ENCODE results near the gene TMED8.
"Not testable (repeated sequence)": the region's sequence is repeated elsewhere in the genome, so short reads cannot be mapped to it uniquely, and the experiment has no call there.

The TMED8 gene

GRCh38 chr14:77320238-77320935, 56.5 kb downstream of the TMED8 start, which contains the start of gene POMT2:
Gene POMT2, minus strand, starts transcription at chr14:77320883. Its CDS starts 202 bp downstream, at chr14:77320681.
- DNase-seq: peak; percentile 93

DNA sequence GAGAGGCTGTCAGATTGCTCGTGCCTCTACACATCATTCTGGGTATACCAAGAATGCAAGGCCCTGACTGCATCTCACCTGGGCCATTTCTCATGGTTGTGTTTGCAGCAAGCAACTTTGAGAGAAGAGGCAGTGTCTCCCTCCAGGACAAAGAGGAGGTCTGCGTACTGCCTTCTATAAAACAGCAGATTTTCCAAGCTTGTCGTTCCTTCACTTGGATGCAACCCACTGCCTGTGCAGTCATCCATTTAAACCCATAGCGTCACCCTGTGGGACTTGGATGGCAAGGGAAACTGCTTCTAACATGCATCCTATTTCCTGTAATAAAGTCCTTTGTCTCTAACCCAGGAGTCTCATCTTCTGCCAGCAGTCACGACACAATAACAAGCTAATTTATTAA, 57.5 kb downstream of the TMED8 start:
- DNase-seq: no peak

- DNase-seq: not testable (repeated sequence)
Observed at GRCh38 chr14:77318756-77319155, 58.1 kb downstream of the TMED8 start.

- no peak for DNase-seq
Observed at GRCh38 chr14:77318006-77318553, 58.8 kb downstream of the TMED8 start.

- DNase-seq: no peak
Observed at GRCh38 chr14:77316872-77317301, 60.0 kb downstream of the TMED8 start.

DNA sequence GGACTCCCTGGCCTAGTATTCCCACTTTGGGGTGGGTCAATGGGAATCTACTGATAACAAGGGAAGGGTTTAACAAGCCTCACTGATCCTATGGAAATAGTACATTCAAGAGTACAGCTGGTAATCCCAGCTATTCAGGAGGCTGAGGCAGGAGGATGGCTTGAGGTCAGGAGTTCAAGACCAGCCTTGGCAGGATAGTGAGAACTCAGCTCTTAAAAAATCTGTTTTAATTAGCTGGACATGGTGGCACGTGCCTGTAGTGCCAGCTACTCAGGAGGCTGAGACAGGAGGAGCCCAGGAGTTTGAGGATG, 60.7 kb downstream of the TMED8 start:
- DNase-seq: no peak

GRCh38 chr14:77314539-77315457, 62.1 kb downstream of the TMED8 start:
- no peak for DNase-seq

DNA sequence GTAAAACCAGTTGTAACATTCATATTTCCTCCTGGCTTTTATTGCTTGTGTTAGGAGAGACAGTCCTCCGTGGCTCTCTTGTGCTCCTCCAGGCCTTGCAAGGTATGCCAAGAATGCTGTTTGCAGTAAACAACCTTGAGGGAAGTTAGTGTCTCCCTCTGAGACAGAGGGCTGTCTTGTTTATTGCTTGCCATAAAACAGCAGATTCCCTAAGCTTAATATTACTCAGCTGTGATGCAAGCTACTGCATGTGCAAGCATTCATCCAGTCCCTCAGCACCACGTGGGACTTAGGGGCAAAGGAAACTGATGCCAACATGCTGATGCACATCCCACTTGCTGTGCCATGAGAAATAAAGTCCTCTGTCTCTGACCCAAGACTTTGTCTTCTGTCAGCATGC, 62.9 kb downstream of the TMED8 start:
- DNase-seq: no peak

DNA sequence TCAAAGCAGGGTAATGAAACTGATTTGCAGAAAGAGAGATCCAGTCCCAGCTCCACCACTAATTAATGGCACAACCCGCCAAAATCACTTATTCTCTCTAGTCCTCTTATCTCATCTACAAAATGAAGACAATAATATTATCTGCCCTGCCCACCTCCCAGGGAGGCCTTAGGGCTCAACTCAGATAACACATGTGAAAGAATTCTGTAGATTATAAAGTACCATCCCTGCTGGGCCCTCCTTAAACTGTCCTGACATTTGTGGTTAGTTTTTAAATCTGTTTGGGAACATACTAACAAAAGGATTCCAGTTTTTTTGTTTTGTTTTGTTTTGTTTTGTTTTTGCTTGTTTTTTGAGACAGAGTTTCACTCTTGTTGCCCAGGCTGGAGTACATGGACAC, 63.5 kb downstream of the TMED8 start:
- no peak for DNase-seq

DNA sequence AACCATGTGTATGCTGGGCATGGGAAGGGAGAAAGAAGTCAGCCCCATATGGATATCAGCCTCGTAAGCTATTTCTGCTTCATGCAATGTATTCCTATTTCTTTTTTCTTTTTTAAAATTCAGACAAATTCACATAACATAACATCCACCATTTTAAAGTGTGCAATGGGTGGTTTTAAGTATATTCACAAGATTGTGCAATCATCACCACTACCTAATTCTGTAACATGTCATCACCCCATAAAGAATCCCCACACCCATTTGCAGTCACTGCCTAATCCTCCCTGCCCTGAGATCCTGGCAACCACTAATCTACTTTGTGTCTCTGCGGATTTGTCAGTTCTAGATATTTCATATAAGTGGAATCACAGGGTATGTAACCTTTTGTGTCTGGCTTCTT, 65.7 kb downstream of the TMED8 start:
- no peak for DNase-seq

DNA sequence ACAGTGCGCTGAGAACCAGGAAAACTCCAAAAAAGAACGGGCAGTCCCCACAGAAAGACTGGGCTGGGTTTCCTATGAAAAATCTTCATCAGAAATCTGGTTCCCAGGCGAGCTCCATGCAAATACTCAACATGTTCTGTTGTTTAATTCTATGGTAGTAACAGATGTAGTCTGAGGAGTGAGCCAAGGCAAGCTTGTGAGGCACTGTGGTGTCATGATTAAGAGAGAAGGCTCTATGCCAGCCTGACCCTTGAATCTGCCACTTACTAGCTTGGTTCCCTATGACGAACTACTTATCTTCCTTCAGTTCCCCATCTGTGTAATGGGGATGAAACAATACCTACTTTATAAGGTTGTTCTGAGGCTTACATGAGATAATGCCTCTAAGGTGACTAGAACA, 66.9 kb downstream of the TMED8 start:
- DNase-seq: no peak

- DNase-seq: no peak
Observed at GRCh38 chr14:77309131-77309530, 67.8 kb downstream of the TMED8 start.

GRCh38 chr14:77306851-77307496, 69.9 kb downstream of the TMED8 start:
- no peak for DNase-seq

DNA sequence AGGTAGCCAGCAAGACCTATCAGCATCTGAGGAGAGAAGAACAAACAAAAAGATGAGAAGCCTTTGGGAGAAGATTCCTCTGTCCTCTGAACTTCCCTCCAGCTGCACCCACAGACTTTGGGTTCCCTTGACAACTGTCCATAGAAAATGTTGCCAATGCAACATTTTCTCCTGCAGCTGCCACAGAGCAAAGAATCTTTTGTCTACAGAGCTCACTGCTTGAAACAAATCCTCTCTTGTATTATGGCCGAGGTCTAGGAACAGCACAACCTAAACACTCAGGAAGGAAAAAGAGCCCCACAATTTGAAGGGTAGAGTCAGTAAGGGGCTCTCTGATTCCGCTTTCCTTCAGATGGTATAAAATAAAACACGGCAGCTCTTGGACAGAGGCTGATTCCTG, 70.5 kb downstream of the TMED8 start:
- DNase-seq: no peak

DNA sequence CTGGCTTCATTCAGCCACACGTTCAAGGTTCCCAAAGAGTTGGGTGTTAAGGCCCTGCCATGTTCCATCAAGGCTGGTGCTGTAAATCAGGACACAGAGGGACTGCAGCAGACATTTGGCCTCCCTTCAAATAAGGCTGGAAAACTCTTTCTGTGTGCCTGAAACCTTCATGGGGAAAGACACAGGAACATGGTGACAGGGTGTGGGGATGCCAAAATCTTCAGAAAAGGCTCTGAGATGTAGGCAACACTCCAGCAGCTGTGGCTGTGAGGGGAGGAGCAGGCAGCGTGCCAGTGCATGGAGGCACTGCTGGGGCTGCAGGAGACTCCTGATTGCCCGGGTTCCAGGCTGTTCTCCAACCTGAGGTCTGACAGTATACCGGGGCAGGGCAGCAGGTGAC, 71.2 kb downstream of the TMED8 start:
- no peak for DNase-seq

DNA sequence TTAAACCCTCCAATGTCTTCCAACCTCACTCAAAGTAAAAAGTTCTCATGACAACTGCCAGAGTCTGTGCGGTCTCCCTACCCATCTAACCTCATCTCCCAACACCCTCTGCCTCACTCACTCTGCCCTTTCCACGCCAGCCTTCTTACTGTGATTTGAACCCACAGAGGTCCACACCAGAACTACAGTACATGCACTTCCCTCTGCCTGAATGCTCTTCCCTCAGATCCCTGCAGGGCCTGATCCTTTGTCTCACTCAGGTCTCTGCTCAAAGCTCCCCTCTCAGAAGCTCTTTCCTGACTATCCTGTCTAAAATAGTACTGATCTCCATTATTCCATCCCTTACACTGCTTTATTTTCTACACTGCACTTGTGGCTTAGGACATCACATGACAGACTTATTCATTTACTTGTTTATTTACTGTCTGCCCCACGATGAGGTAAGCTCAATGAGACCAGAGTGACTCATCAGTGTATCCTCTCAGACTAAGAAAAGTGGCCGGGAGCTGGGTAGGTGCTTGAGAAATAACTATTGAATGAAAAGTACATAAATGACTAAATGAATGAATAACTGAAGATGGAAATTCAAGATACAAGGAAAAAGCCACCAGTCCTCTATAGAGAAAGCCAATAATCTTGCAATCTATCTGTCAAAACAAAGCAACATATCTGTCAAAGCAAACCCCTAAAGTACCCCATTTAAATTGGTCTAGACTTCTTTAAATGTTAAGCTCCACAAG, 73.3 kb downstream of the TMED8 start:
- peak; percentile 55 for DNase-seq

GRCh38 chr14:77302926-77303325, 74.0 kb downstream of the TMED8 start:
- DNase-seq: peak; percentile 56

DNA sequence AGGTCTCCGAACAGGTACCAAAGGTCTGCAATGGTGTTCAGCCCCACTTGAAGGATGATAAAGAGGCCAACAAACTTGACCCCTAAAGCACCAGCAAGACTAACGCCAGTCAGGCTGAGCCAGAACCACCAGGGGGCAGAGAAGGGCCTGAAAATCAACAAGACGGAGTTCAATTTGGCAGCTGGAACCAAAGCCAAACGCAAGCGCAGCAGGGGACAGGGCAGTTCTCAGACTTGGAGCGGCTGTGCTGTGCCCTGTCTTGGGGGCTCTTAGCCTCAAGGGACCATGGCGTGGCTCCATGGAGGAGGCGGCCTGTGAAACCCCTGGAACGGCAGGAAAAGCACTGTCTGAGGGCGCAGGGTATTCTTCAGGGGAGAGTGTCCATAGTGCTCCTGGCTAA, 75.8 kb downstream of the TMED8 start:
- DNase-seq: peak; percentile 63

GRCh38 chr14:77299771-77300170, 77.1 kb downstream of the TMED8 start:
- DNase-seq: no peak

- no peak for DNase-seq
Observed at GRCh38 chr14:77296906-77297305, 80.0 kb downstream of the TMED8 start.

- no peak for DNase-seq
Observed at GRCh38 chr14:77296155-77296554, 80.7 kb downstream of the TMED8 start.

GRCh38 chr14:77290705-77291104, 86.2 kb downstream of the TMED8 start:
- no peak for DNase-seq

- no peak for DNase-seq
Observed at GRCh38 chr14:77286576-77286975, 90.3 kb downstream of the TMED8 start.

Data from stimulated activated CD4-positive, alpha-beta T cell treated with anti-CD3 and anti-CD28 coated beads, Interleukin-4, amount 100 ng/mL, for 24 hours (primary cell).